HCT116 (cell line): ENCODE data around the gene EXD3.

Experiments
- CEBPB ChIP-seq: IDR thresholded peaks from 2 replicates; pipeline ENCODE4 v1.6.1; 2012; ENCODE audit warnings: low read depth
- CTCF ChIP-seq, 3 experiments: fragments of 200-600 bp in 1 of 3; sonication (generic) in 1 of 3; IDR thresholded peaks in 2 of 3; conservative IDR thresholded peaks in 1 of 3; 2 replicates each; pipeline ENCODE4 v1.5.1; 2012 to 2017; ENCODE audit warnings: low read depth in 2 of 3, low read length in 2 of 3, antibody characterized with exemption in 1 of 3, borderline replicate concordance in 1 of 3, control low read depth in 1 of 3, mild to moderate bottlenecking in 1 of 3, mixed read lengths in 1 of 3, mixed run types in 1 of 3, moderate library complexity in 1 of 3; ENCODE audit not compliant: insufficient read depth in 1 of 3
- EZH2 ChIP-seq: fragments of 200-600 bp; sonication (generic); IDR thresholded peaks from 2 replicates; pipeline ENCODE4 v1.6.1; 2017; ENCODE audit warnings: antibody characterized with exemption, mixed run types
- JUND ChIP-seq: IDR thresholded peaks from 2 replicates; pipeline ENCODE4 v1.6.1; 2012
- MAX ChIP-seq: IDR thresholded peaks from 2 replicates; pipeline ENCODE4 v1.6.1; 2012
- POLR2AphosphoS5 ChIP-seq: IDR thresholded peaks from 2 replicates; pipeline ENCODE4 v1.6.1; 2011; ENCODE audit warnings: mild to moderate bottlenecking, low read depth, low read length, moderate library complexity
- SP1 ChIP-seq: IDR thresholded peaks from 2 replicates; pipeline ENCODE4 v1.6.1; 2012; ENCODE audit warnings: low read depth
- TCF7L2 ChIP-seq: IDR thresholded peaks from 2 replicates; pipeline ENCODE4 v1.7.0; 2011; ENCODE audit warnings: borderline replicate concordance, inconsistent platforms; ENCODE audit not compliant: insufficient read depth, insufficient read length; ENCODE audit errors: extremely low read depth
- YY1 ChIP-seq: IDR thresholded peaks from 2 replicates; pipeline ENCODE4 v1.6.1; 2011; ENCODE audit warnings: low read length, low read depth, moderate library complexity, mild to moderate bottlenecking; ENCODE audit not compliant: insufficient replicate concordance; ENCODE audit errors: extremely low read depth
- TF ChIP-seq, protein P1 (sequence below): IDR thresholded peaks from 2 replicates; pipeline ENCODE4 v1.6.1; 2012; ENCODE audit warnings: low read depth

DNA sequence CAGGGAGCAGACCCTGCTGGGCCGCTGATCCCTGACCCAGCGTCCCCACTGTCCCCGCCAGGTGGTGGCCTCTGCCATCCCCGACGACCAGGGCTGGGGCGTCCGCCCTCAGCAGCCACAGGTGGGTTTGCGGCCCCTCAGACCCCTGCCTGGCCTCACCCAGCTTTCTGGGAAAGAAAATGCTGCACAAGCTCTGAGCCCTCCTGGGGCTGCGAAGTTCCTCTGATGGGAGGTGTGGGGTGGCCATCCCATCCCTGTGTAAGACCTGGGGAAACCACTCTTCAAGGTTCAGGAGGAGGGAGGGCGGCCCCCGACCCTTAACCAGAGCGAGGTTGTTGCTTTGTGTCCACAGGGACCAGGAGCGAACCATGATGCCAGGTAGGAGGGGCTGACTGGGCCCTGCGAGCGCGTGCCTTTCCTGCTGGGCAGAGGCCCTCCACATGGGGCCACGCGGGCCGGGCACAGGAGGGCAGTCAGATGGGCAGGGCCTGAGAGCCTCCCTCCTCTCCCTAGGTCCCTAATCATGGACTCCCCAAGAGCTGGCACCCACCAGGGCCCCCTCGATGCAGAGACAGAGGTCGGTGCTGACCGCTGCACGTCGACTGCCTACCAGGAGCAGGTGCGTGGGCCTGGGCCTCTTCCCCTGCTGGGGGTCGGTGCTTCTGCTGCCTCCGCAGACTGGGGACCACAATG is 7.9 kb upstream of the EXD3 start:
- TF ChIP-seq POLR2AphosphoS5 (no peak), JUND (no peak), SP1 (no peak), MAX (no peak), YY1 (no peak), TCF7L2 (no peak), CTCF (IDR thresholded peaks at IDR 0.05 in 2 of 3, conservative IDR thresholded peaks at IDR 0.05 in 1 of 3; ENCODE audit: borderline replicate concordance in 1 of 3, insufficient read depth in 1 of 3, low read depth in 2 of 3, low read length in 2 of 3) (no peak), CEBPB (no peak), EZH2 (no peak)
- TF ChIP-seq, protein P1, sequence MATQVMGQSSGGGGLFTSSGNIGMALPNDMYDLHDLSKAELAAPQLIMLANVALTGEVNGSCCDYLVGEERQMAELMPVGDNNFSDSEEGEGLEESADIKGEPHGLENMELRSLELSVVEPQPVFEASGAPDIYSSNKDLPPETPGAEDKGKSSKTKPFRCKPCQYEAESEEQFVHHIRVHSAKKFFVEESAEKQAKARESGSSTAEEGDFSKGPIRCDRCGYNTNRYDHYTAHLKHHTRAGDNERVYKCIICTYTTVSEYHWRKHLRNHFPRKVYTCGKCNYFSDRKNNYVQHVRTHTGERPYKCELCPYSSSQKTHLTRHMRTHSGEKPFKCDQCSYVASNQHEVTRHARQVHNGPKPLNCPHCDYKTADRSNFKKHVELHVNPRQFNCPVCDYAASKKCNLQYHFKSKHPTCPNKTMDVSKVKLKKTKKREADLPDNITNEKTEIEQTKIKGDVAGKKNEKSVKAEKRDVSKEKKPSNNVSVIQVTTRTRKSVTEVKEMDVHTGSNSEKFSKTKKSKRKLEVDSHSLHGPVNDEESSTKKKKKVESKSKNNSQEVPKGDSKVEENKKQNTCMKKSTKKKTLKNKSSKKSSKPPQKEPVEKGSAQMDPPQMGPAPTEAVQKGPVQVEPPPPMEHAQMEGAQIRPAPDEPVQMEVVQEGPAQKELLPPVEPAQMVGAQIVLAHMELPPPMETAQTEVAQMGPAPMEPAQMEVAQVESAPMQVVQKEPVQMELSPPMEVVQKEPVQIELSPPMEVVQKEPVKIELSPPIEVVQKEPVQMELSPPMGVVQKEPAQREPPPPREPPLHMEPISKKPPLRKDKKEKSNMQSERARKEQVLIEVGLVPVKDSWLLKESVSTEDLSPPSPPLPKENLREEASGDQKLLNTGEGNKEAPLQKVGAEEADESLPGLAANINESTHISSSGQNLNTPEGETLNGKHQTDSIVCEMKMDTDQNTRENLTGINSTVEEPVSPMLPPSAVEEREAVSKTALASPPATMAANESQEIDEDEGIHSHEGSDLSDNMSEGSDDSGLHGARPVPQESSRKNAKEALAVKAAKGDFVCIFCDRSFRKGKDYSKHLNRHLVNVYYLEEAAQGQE, result no peak
